Smooth muscle cell (in vitro differentiated cells): Measurements from ENCODE around the gene DDX21. TPM values are rescaled to one million over a fixed set of nuclear protein-coding genes. Genes with fewer than 3 reads are reported as not detected.
A peak's percentile ranks its signal among the peaks of the same experiment; 100 is the strongest.

Experiments
- DNase-seq: peaks from one replicate; lab custom pipeline; 2025; ENCODE audit not compliant: unreplicated experiment; lab: John Stamatoyannopoulos, UW
- H2AFZ ChIP-seq: fragments of 200-600 bp; sonication (generic); 2 replicates; pipeline ENCODE4 v1.6.0; 2016; ENCODE audit warnings: antibody characterized with exemption, low read depth, mild to moderate bottlenecking
- H3F3A ChIP-seq: fragments of 200-600 bp; sonication (generic); 2 replicates; pipeline ENCODE4 v1.6.0; 2017; ENCODE audit warnings: antibody characterized with exemption, low read depth
- H3K27ac ChIP-seq: fragments of 200-600 bp; sonication (generic); 2 replicates; pipeline ENCODE4 v1.5.1; 2016; ENCODE audit warnings: low read depth, mild to moderate bottlenecking
- H3K27me3 ChIP-seq: fragments of 200-600 bp; sonication (generic); 2 replicates; pipeline ENCODE4 v1.6.1; 2016; ENCODE audit warnings: low read depth, mild to moderate bottlenecking
- H3K36me3 ChIP-seq: fragments of 200-600 bp; sonication (generic); 2 replicates; pipeline ENCODE4 v1.5.1; 2016; ENCODE audit warnings: low read depth
- H3K4me1 ChIP-seq: fragments of 200-600 bp; sonication (generic); 2 replicates; pipeline ENCODE4 v1.5.1; 2016; ENCODE audit warnings: low read depth
- H3K4me2 ChIP-seq: fragments of 200-600 bp; sonication (generic); 2 replicates; pipeline ENCODE4 v1.6.0; 2016; ENCODE audit warnings: mild to moderate bottlenecking
- H3K4me3 ChIP-seq: fragments of 200-600 bp; sonication (generic); 2 replicates; pipeline ENCODE4 v1.5.1; 2016; ENCODE audit warnings: mild to moderate bottlenecking
- H3K79me2 ChIP-seq: fragments of 200-600 bp; sonication (generic); 2 replicates; pipeline ENCODE4 v1.6.0; 2016; ENCODE audit warnings: low read depth, mild to moderate bottlenecking
- H3K9ac ChIP-seq: fragments of 200-600 bp; sonication (generic); 2 replicates; pipeline ENCODE4 v1.6.0; 2016; ENCODE audit warnings: low read depth
- H3K9me3 ChIP-seq: fragments of 200-600 bp; sonication (generic); replicated peaks from 2 replicates; pipeline ENCODE4 v1.5.1; 2016; ENCODE audit warnings: low read depth
- H4K20me1 ChIP-seq: fragments of 200-600 bp; sonication (generic); 2 replicates; pipeline ENCODE4 v1.6.0; 2016; ENCODE audit warnings: low read depth
- CTCF ChIP-seq: fragments of 200-600 bp; sonication (generic); IDR thresholded peaks from 2 replicates; pipeline ENCODE4 v1.5.1; 2017; ENCODE audit warnings: borderline replicate concordance, mild to moderate bottlenecking, antibody characterized with exemption; ENCODE audit not compliant: insufficient read depth, poor library complexity, severe bottlenecking
- WGBS: methylation state at CpG from one replicate; pipeline ENCODE4 v1.1.7; 2016; ENCODE audit warnings: low lambda C conversion rate; 5-methylcytosine and 5-hydroxymethylcytosine counted together
- polyA plus RNA-seq: library from polyadenylated mRNA; unstranded; fragments of >200 nt; fragmentation: Nextera tagmentation; extraction: Ambion mirVana; gene quantifications from 2 replicates; pipeline ENCODE4 v1.2.1, GENCODE V29; 2016
- total RNA-seq: library from RNA; depleted of rRNA; stranded (reverse); fragments of >200 nt; gene quantifications from 2 replicates; pipeline ENCODE4 v1.2.3, GENCODE V29; 2014

DDX21 gene
- total and polyA plus RNA-seq, 2 experiments from 2014 or later = 9.9 to 47.7 TPM

GRCh38 chr10:68987611-68988010 is 31.6 kb downstream of the DDX21 start:
- H3K9ac ChIP-seq = no peak overlapping the region
- TF ChIP-seq CTCF = no peak
- no peak for DNase-seq
- H3K27ac ChIP-seq = no peak overlapping the region
- H3K9me3 ChIP-seq = no peaks in the 10 kb centered on the region
- H2AFZ ChIP-seq = no peak overlapping the region
- no peaks in the 10 kb centered on the region for H3K27me3 ChIP-seq
- peaks cover 9% of the 10 kb centered on the region for H3F3A ChIP-seq
- peaks cover 6% of the 10 kb centered on the region for H3K36me3 ChIP-seq
- H4K20me1 ChIP-seq = peaks cover 8% of the 10 kb centered on the region
- 89% methylated on average over 3 of the region's 3 CpGs for WGBS
- H3K4me3 ChIP-seq = no peak overlapping the region
- no peak overlapping the region for H3K4me2 ChIP-seq
- peaks cover 4% of the 10 kb centered on the region for H3K4me1 ChIP-seq
- H3K79me2 ChIP-seq = peaks cover 38% of the 10 kb centered on the region

GRCh38 chr10:68988530-68989316 is 32.8 kb downstream of the DDX21 start, which contains the start of gene KIFBP:
TSS of gene KIFBP (plus strand) at chr10:68988803. CDS start at chr10:68988833, 30 bp downstream.
- peaks cover 6% of the 10 kb centered on the region for H3F3A ChIP-seq

GRCh38 chr10:68989317-68989990 is 33.5 kb downstream of the DDX21 start:
- Histone ChIP-seq H3K4me2 (peak overlapping the region; percentile 91), H3K79me2 (peaks cover 55% of the 10 kb centered on the region), H3K27me3 (no peaks in the 10 kb centered on the region), H3K27ac (peak overlapping the region; percentile 58), H3F3A (peaks cover 6% of the 10 kb centered on the region), H2AFZ (peak overlapping the region; percentile 74), H3K9ac (peak overlapping the region; percentile 79), H3K9me3 (no peaks in the 10 kb centered on the region), H3K4me3 (peak overlapping the region; percentile 88), H4K20me1 (peaks cover 26% of the 10 kb centered on the region), H3K4me1 (peaks cover 11% of the 10 kb centered on the region), H3K36me3 (no peaks in the 10 kb centered on the region)
- no peak for DNase-seq
- WGBS = 23% methylated on average over 22 of the region's 22 CpGs
- no peak for TF ChIP-seq CTCF

More at GRCh38 chr10:68988530-68989316, 32.8 kb downstream of the DDX21 start, which contains the start of gene KIFBP:
- peak; percentile 26 for TF ChIP-seq CTCF
- WGBS = under 1% methylated on average over 62 of the region's 62 CpGs
- peaks cover 48% of the 10 kb centered on the region for H3K79me2 ChIP-seq
- peaks cover 19% of the 10 kb centered on the region for H4K20me1 ChIP-seq
- no peaks in the 10 kb centered on the region for H3K27me3 ChIP-seq
- H3K4me3 ChIP-seq = peak within 1 kb of the TSS; percentile 88
- H2AFZ ChIP-seq = peak within 1 kb of the TSS; percentile 74
- no peaks in the 10 kb centered on the region for H3K9me3 ChIP-seq
- H3K36me3 ChIP-seq = no peaks in the 10 kb centered on the region
- peaks cover 11% of the 10 kb centered on the region for H3K4me1 ChIP-seq
- peak within 1 kb of the TSS; percentile 79 for H3K9ac ChIP-seq
- DNase-seq = peak; percentile 56
- H3K27ac ChIP-seq = peak within 1 kb of the TSS; percentile 58
- H3K4me2 ChIP-seq = peak within 1 kb of the TSS; percentile 91
